Heart left ventricle (tissue), 13 donors: ENCODE measurements around the gene SLIT3.

ENCODE experiments used
- POLR2A ChIP-seq, 2 donors: fragments of 450-650 bp; IDR thresholded peaks; one replicate each; pipeline ENCODE4 v1.6.1; 2017; ENCODE audit warnings: antibody characterized with exemption in 2 of 2, mild to moderate bottlenecking in 2 of 2, moderate library complexity in 2 of 2
- TF ChIP-seq, protein P1 (sequence below), 12 donors: fragments of 200-600 bp; sonication (generic) in 4 of 12; IDR thresholded peaks; one replicate each; pipeline versions ENCODE4 v1.5.0 to v1.8.0; 2018 to 2022; ENCODE audit warnings: antibody characterized with exemption in 12 of 12, mild to moderate bottlenecking in 5 of 12
- donor health status: ischemic (EF 13 %, LVEDD 7.1; RV severe dilation, severe dysfunction).
- donor health status: DM: no; HTN: yes; CAD: no.
- donor health status: DM: no; HTN: no; CAD: no.
- donor health status: ischemic (EF 25% LVEDD 6.9; RV normal size, moderate dysfunction).
- donor health status: ischemic (EF 25% LVEDD 5.7; RV mildly dilated, moderate dysfunction).
- donor health status: ischemic (EF 35%, LVEDD 5.7; RV mildly dilated, moderate dysfunction).
- donor health status: nonischemic (EF 11% LVEDD 7.7; RV severe dilation, severe dysfunction).
- donor health status: DM: yes; HTN: yes; CAD: no.
- donor health status: PGD.
- donor health status: ischemic (EF 29% LVEDD 5.4; RV normal size, mild dysfunction).
- donor health status: nonischemic (EF 23%, LVEDD 6.1; RV moderate dilation, normal function).

DNA sequence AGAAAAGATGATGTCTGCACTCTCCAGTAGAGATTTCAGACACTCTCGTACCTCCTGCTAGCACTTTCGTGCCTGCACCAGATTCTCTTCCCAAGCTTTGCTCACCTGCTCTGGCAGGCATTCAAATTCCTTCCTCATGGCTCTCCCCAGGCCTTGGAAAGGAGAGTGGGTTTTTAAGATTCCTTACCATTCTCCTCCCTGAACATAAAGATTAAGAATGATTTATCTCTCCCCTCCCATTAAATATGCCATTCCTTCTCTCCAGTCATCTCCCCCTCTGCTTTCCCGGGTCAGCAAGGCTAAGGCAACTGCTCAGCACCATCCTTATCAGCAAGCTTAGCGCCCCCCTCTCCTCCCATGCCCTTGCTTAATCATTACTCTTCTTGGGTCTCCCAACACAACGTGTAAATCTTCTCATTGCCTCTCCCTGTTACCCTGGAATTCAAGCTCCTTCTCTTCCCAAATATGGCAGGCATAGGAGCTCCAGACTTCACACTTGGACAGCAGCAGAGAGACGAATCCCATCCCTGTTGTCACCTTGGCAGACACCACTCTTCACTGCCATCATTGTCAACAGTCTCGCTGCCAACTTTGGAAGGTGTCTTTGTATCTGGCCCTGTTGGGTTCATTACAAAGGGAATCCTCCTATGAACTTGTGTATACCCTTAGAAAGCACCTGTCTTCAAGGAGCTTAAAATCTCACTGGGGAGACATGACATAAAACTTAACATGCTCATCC is 332.9 kb downstream of the SLIT3 start:
- TF ChIP-seq, protein P1, sequence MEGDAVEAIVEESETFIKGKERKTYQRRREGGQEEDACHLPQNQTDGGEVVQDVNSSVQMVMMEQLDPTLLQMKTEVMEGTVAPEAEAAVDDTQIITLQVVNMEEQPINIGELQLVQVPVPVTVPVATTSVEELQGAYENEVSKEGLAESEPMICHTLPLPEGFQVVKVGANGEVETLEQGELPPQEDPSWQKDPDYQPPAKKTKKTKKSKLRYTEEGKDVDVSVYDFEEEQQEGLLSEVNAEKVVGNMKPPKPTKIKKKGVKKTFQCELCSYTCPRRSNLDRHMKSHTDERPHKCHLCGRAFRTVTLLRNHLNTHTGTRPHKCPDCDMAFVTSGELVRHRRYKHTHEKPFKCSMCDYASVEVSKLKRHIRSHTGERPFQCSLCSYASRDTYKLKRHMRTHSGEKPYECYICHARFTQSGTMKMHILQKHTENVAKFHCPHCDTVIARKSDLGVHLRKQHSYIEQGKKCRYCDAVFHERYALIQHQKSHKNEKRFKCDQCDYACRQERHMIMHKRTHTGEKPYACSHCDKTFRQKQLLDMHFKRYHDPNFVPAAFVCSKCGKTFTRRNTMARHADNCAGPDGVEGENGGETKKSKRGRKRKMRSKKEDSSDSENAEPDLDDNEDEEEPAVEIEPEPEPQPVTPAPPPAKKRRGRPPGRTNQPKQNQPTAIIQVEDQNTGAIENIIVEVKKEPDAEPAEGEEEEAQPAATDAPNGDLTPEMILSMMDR (IDR thresholded peaks at IDR 0.05), result no peak
- TF ChIP-seq POLR2A (IDR thresholded peaks at IDR 0.05), result no peak
